Umbilical cord (tissue), 2 donors: ENCODE data around the gene SLC30A2. TPM values are rescaled to one million over a fixed set of nuclear protein-coding genes. Genes with fewer than 3 reads are reported as not detected.
"Not testable (repeated sequence)": the region's sequence is repeated elsewhere in the genome, so short reads cannot be mapped to it uniquely, and the experiment has no call there.

Experiments
- DNase-seq: peaks from one replicate; pipeline ENCODE4 v3.0.0-alpha.2; 2015; ENCODE audit warnings: low spot score
- total RNA-seq: library from RNA; depleted of rRNA; stranded (reverse); fragments of >200 nt; gene quantifications from one replicate; pipeline ENCODE4 v1.2.3, GENCODE V29; 2014; ENCODE audit warnings: low replicate concordance; ENCODE audit not compliant: insufficient read depth

The SLC30A2 gene
- 1.2 TPM for total RNA-seq

- no peak for DNase-seq
These were observed at the start of gene SLC30A2 for GRCh38 chr1:26045722-26046245. Gene SLC30A2, minus strand, starts transcription at chr1:26046118. Its CDS starts 222 bp downstream, at chr1:26045896.

DNA sequence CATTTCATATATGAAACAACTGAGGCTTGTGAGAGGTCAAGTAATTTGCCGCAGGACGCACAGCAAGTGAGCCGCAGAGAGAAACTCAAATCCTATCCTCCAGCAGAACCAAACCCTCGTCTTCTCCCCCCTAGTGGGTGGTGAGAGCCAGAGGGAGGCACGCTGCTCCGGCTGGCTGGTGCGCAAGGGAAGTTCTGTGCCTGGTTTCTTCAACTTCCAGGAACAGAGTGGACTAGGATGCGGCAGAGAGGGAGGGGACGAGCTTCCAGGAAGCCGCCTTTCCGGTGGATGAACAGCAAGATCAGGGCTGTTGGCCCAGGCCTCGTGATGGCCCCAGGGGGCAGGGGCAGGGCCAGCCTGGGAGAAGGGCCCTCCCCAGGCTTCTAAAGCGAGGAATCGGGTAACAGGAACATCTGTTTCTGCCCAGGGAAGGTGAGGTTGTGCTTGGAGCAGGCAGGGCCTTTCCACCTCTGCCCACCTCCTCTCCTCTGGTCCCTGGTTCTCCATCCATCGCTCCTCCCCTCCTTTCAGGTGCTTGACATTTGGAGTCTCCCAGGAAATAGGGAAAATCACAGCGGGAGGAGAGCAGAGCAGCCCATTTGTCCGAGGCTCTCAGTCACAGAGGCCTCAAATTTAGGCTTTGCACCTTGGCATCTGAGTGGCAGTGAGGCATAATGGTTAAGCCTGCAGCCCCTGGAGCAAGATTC lies 48.9 kb upstream of the SLC30A2 start:
- DNase-seq, result peak; percentile 47

- peak; percentile 43 for DNase-seq
These were observed 48.3 kb upstream of the SLC30A2 start for GRCh38 chr1:26094076-26094669.

GRCh38 chr1:26093569-26093968 lies 47.7 kb upstream of the SLC30A2 start:
- not testable (repeated sequence) for DNase-seq

- DNase-seq, result no peak
These were observed 46.5 kb upstream of the SLC30A2 start for GRCh38 chr1:26092422-26092821.

GRCh38 chr1:26090893-26091292 lies 45.0 kb upstream of the SLC30A2 start:
- no peak for DNase-seq

DNA sequence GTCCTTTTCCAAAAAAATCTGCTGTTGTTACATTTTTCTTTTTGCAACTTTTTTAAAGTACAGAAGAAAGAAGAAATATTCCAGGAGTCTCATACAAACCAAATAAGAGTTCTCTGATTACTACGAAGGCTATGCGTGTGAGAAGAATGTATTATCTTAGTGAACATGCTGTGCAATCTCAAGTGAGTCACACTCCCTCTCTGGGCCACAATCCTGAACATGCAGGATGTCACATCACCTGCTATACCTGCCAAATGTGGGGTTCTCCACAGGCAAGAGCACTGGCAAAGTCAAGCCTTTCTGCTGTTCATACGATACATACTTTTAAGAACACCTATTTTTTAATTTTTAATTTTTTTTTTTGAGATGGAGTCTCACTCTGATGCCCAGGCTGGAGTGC lies 43.2 kb upstream of the SLC30A2 start:
- DNase-seq, result no peak

GRCh38 chr1:26084844-26085243 lies 38.9 kb upstream of the SLC30A2 start:
- DNase-seq, result no peak

DNA sequence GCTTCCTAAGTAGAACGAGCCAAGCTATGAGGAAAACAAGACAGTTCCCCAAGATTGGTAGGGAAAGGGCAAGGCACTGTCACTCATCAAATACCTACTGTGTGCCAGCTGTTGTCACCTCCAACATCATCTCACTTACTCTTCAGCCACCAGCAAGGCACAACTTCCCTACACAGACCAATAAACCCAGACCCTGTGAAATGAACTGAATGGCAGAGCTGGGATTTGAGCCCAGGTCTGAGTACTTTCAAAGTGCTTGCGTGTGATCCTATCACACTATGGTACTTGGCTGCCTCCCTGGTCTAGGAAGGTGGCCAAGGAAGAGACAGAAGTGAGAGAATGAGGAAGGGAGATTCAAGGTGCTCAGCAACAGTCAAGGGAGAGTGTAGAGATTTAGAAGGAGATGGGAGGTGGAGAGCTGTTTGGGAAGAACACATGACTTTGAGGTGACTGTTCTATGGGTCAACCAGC lies 38.2 kb upstream of the SLC30A2 start:
- no peak for DNase-seq

- no peak for DNase-seq
These were observed 37.3 kb upstream of the SLC30A2 start for GRCh38 chr1:26083208-26083607.

DNA sequence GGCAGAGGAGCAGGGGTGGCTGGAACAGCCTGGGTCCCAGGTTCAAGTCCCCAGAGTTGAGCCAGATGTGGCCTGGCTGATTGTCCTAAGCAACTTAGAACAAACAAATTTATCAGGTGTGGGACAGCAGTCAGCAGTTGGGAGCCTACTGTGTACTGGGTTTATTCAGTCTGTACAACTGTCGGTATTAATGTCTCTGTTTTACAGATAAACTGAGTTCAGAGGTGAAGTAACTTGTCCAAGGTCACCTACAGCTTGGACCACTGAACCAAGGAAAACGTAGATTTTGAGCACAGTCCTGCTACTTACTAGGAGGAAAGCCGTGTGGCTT lies 36.1 kb upstream of the SLC30A2 start:
- DNase-seq, result no peak

GRCh38 chr1:26081267-26082019 lies 35.5 kb upstream of the SLC30A2 start:
- no peak for DNase-seq

- DNase-seq, result no peak
These were observed 34.3 kb upstream of the SLC30A2 start for GRCh38 chr1:26079960-26080814.

- no peak for DNase-seq
These were observed 33.3 kb upstream of the SLC30A2 start for GRCh38 chr1:26079178-26079563.

DNA sequence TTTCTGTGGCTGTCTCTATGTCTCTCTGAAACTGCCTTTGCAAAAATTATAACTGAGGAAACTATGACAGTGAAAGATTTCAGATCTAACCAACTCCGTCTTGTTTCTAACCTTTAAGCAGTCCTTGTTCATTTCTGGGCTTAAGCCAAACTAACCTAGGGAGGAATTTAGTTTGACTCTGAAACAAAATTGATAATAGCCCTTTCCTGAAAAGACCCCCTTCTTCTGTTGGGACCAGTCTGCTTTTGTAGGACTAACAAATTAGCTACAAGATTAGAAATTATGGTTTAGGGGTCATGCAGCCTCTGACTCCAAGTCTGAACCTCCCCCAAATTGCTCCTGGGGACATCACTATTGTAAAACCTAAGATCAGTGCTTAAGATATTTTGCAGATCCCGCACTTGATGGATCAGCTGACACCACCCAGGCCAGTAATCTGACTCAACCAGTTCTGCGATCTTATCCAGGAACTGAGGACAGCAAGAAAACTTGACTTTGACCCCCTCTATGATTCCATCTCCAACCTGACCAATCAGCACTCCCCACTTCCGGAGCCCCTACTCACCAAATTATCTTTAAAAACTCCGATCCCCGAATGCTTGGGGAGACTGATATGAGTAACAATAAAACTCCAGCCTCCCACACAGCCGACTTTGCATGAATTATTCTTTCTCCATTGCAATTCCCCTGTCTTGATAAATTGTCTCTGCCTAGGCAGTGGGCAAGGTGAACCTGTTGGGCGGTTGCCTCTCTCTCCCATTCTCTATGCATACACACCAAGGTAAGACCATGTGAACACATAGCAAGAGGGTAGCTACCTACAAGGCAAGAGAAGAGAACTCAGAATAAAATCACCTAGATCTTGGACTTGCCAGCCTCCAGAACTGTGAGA lies 32.6 kb upstream of the SLC30A2 start:
- peak; percentile 72 for DNase-seq

GRCh38 chr1:26077524-26077923 lies 31.6 kb upstream of the SLC30A2 start:
- DNase-seq, result no peak

DNA sequence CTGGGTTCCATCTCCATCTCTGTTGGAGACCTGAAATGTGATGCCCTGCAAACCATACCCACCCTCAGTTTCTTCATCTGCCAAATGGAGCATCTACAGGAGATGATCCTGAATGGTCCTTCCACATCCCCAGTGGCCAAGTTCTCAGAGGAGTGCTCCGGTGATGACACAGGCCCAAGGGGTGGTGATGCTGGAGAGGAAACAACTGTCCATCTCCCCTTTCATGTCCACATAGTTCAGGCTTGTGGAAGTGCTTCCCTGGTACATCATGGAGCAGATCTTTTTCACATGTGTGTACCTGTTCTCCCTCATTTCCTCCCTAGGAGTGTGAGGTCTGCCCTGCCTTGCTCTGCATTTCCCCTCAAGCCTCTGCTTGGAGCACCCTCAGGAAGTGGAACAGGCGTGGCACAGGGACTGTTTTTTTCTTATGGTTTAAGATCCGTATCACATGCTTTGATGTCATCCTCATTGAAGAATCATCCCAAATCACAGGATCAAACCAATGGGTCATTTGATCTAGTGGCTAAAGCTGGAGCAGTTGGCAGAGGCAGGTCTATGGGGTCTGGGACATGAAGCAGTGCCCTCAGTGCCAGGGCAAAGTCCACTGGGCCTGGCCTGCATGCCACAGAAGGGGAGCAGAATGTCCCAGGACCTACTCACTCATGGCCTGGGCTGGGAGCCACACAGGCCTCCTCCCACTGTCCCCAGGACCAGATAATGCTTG lies 29.7 kb upstream of the SLC30A2 start:
- DNase-seq, result no peak

- DNase-seq, result no peak
These were observed 26.4 kb upstream of the SLC30A2 start for GRCh38 chr1:26072305-26072704.

GRCh38 chr1:26070963-26071342 lies 25.0 kb upstream of the SLC30A2 start:
- DNase-seq, result no peak
